GM23248 (cell line): Measurements from ENCODE around the gene NARF.

Experiments used
- EZH2 ChIP-seq: fragments of 200-600 bp; sonication (generic); IDR thresholded peaks from 2 replicates; pipeline ENCODE4 v1.6.1; 2018; ENCODE audit warnings: antibody characterized with exemption, mild to moderate bottlenecking; ENCODE audit not compliant: insufficient read depth, poor library complexity, severe bottlenecking
- EZH2phosphoT487 ChIP-seq: fragments of 200-600 bp; sonication (generic); IDR thresholded peaks from 2 replicates; pipeline ENCODE4 v1.6.1; 2018; ENCODE audit warnings: antibody characterized with exemption, moderate library complexity, mild to moderate bottlenecking, low read depth; ENCODE audit not compliant: insufficient read depth

DNA sequence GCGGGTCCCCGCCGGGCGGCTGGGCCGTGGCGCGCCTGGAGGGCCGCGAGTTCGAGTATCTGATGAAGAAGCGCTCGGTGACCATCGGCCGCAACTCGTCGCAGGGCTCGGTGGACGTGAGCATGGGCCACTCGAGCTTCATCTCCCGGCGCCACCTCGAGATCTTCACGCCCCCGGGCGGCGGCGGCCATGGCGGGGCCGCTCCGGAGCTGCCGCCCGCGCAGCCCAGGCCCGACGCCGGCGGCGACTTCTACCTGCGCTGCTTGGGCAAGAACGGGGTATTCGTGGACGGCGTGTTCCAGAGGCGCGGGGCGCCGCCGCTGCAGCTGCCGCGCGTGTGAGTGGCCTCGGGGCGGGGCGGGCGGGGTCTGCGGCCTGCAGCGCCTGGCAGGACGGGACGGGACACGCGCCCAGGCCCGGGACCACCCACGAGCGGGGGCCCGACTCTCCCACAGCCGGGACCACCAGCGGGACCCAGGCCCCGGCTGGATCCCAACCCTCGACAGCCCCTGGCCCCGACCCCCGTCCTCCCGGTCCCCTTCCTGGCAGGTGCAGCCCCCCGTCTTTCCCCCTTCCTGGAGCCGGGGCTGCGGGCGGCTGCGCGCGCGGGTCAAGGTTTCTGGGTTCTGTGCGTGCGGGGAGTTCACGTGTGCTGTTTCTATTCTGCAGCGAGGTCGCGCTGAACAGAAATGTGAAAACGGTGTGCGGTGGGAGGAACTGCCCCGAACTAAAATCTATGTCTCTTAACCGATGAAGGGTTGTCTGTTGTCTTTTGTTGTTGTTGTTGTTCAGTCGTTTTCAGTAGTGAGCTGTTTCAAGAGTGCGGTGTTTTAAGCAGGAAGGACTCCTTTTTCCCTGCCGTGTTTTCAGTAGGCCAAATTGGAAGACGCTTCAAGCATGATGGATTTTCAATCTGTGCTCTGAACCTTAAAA is 61.7 kb downstream of the NARF start:
- TF ChIP-seq EZH2, result no peak
- TF ChIP-seq EZH2phosphoT487, result no peak
